Neural cell (in vitro differentiated cells): Measurements from ENCODE around the gene HLCS. TPM values are rescaled to one million over a fixed set of nuclear protein-coding genes. Genes with fewer than 3 reads are reported as not detected.

ENCODE experiments used
- H2AFZ ChIP-seq: fragments of 200-600, 300-800 bp; sonication (generic), shearing (Covaris generic); 2 replicates; pipeline ENCODE4 v1.6.0; 2014; ENCODE audit warnings: low read depth, mild to moderate bottlenecking, antibody characterized with exemption, low read length, moderate library complexity
- H3F3A ChIP-seq: fragments of 200-600 bp; shearing (Covaris generic); 2 replicates; pipeline ENCODE4 v1.6.1; 2016; ENCODE audit warnings: mild to moderate bottlenecking, moderate library complexity, mixed read lengths, antibody characterized with exemption, low read length; ENCODE audit not compliant: insufficient read depth, poor library complexity, severe bottlenecking
- H3K27ac ChIP-seq: fragments of 200-600, 300-800 bp; sonication (generic), shearing (Covaris generic); 2 replicates; pipeline ENCODE4 v1.5.1; 2014; ENCODE audit warnings: mild to moderate bottlenecking, low read length, moderate library complexity
- H3K27me3 ChIP-seq: fragments of 300-800, 200-600 bp; sonication (generic), shearing (Covaris generic); 2 replicates; pipeline ENCODE4 v1.6.0; 2014; ENCODE audit warnings: mild to moderate bottlenecking, low read depth, low read length, moderate library complexity; ENCODE audit not compliant: insufficient read depth
- H3K36me3 ChIP-seq: fragments of 300-800, 200-600 bp; sonication (generic), shearing (Covaris generic); 2 replicates; pipeline ENCODE4 v1.5.1; 2014; ENCODE audit warnings: mild to moderate bottlenecking, antibody characterized with exemption, low read length, moderate library complexity; ENCODE audit not compliant: insufficient read depth
- H3K4me2 ChIP-seq: fragments of 300-800, 200-600 bp; sonication (generic), shearing (Covaris generic); 2 replicates; pipeline ENCODE4 v1.6.0; 2014; ENCODE audit warnings: mild to moderate bottlenecking, low read length
- H3K4me3 ChIP-seq: fragments of 300-800, 200-600 bp; sonication (generic), shearing (Covaris generic); 2 replicates; pipeline ENCODE4 v1.5.1; 2014; ENCODE audit warnings: mild to moderate bottlenecking, low read length, moderate library complexity
- H3K79me2 ChIP-seq: fragments of 200-600 bp; shearing (Covaris generic); replicated peaks from 2 replicates; pipeline ENCODE4 v1.6.0; 2014; ENCODE audit warnings: mild to moderate bottlenecking, low read length, moderate library complexity; ENCODE audit not compliant: insufficient read depth
- H3K9ac ChIP-seq: fragments of 300-800, 200-600 bp; sonication (generic), shearing (Covaris generic); 2 replicates; pipeline ENCODE4 v1.6.1; 2016; ENCODE audit warnings: mild to moderate bottlenecking, low read length, mixed read lengths
- H3K9me2 ChIP-seq: fragments of 200-600 bp; shearing (Covaris generic); 2 replicates; pipeline ENCODE4 v1.6.1; 2016; ENCODE audit warnings: mild to moderate bottlenecking, low read length, mixed read lengths; ENCODE audit not compliant: insufficient read depth
- H3K9me3 ChIP-seq: fragments of 200-600, 300-800 bp; sonication (generic), shearing (Covaris generic); 2 replicates; pipeline ENCODE4 v1.6.1; 2016; ENCODE audit warnings: mild to moderate bottlenecking, mixed run types, low read length, moderate library complexity, mixed read lengths
- H4K20me1 ChIP-seq: fragments of 200-600 bp; shearing (Covaris generic); 2 replicates; pipeline ENCODE4 v1.6.1; 2016; ENCODE audit warnings: mild to moderate bottlenecking, mixed run types; ENCODE audit not compliant: insufficient read depth
- EP300 ChIP-seq: fragments of 450-650 bp; conservative IDR thresholded peaks from 2 replicates; pipeline ENCODE4 v1.6.1; 2014; ENCODE audit warnings: antibody characterized with exemption, mild to moderate bottlenecking, moderate library complexity; ENCODE audit not compliant: poor library complexity, severe bottlenecking
- EZH2 ChIP-seq: fragments of 200-600, 300-800 bp; shearing (Covaris generic), sonication (generic); IDR thresholded peaks from 2 replicates; pipeline ENCODE4 v1.6.1; 2014; ENCODE audit warnings: antibody characterized with exemption, low read length, borderline replicate concordance, mild to moderate bottlenecking; ENCODE audit not compliant: insufficient read depth, poor library complexity, severe bottlenecking
- MXI1 ChIP-seq: fragments of 450-650 bp; conservative IDR thresholded peaks from 2 replicates; pipeline ENCODE4 v1.6.1; 2014; ENCODE audit warnings: antibody characterized with exemption, mild to moderate bottlenecking; ENCODE audit not compliant: poor library complexity, severe bottlenecking
- POLR2AphosphoS5 ChIP-seq: IDR thresholded peaks from 2 replicates; pipeline ENCODE4 v1.6.1; 2012
- RAD21 ChIP-seq: fragments of 450-650 bp; conservative IDR thresholded peaks from 2 replicates; pipeline ENCODE4 v1.6.1; 2014; ENCODE audit warnings: antibody characterized with exemption, mild to moderate bottlenecking, moderate library complexity
- SMC3 ChIP-seq: fragments of 450-650 bp; conservative IDR thresholded peaks from 2 replicates; pipeline ENCODE4 v1.6.1; 2014; ENCODE audit warnings: antibody characterized with exemption, mild to moderate bottlenecking, moderate library complexity; ENCODE audit not compliant: poor library complexity
- TAF1 ChIP-seq: IDR thresholded peaks from 2 replicates; pipeline ENCODE4 v1.6.1; 2012; ENCODE audit warnings: low read depth
- polyA plus RNA-seq: library from polyadenylated mRNA; depleted of rRNA; stranded (reverse); fragments of >200 nt; gene quantifications from 2 replicates; pipeline ENCODE4 v1.2.3, GENCODE V29; 2014
- TF ChIP-seq, protein P1 (sequence below): IDR thresholded peaks from 2 replicates; pipeline ENCODE4 v1.6.1; 2012; ENCODE audit warnings: borderline replicate concordance
- TF ChIP-seq, protein P2 (sequence below): fragments of 450-650 bp; IDR thresholded peaks from 2 replicates; pipeline ENCODE4 v1.5.1; 2014; ENCODE audit warnings: antibody characterized with exemption, mild to moderate bottlenecking, moderate library complexity; ENCODE audit not compliant: poor library complexity, severe bottlenecking

HLCS gene
- polyA plus RNA-seq, 1 donor from 2014 or later, result 12.1 TPM

DNA sequence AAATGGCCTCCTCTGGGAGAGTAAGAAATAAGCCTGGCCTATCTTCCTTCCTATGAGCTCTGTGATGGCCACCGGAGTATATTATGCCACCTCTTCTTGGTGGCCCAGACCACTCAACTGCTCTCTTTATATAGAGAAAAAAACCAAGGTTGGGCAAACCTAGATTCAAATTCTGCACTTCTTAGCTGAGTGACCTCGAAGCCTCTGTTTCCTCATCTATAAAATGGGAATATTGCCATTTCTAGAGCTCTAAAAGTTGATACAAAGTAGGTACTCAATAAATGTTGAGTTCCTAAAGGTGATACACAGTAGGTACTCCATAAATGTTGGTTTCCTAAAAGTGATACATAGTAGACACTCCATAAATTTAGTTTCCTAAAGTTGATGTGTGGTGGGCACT, 120.7 kb downstream of the HLCS start:
- Histone ChIP-seq H3K9me3 (no peaks in the 10 kb centered on the region), H3K36me3 (no peaks in the 10 kb centered on the region), H3K9me2 (no peaks in the 10 kb centered on the region), H3K9ac (no peak overlapping the region), H2AFZ (no peak overlapping the region), H3K4me3 (no peak overlapping the region), H3K79me2 (no peaks in the 10 kb centered on the region), H4K20me1 (no peaks in the 10 kb centered on the region), H3K27me3 (no peaks in the 10 kb centered on the region), H3F3A (no peaks in the 10 kb centered on the region), H3K27ac (no peak overlapping the region), H3K4me2 (no peak overlapping the region)
- no peak for TF ChIP-seq TAF1
- no peak for TF ChIP-seq POLR2AphosphoS5
- TF ChIP-seq SMC3, result no peak
- no peak for TF ChIP-seq EP300
- TF ChIP-seq RAD21, result no peak
- TF ChIP-seq, protein P1, sequence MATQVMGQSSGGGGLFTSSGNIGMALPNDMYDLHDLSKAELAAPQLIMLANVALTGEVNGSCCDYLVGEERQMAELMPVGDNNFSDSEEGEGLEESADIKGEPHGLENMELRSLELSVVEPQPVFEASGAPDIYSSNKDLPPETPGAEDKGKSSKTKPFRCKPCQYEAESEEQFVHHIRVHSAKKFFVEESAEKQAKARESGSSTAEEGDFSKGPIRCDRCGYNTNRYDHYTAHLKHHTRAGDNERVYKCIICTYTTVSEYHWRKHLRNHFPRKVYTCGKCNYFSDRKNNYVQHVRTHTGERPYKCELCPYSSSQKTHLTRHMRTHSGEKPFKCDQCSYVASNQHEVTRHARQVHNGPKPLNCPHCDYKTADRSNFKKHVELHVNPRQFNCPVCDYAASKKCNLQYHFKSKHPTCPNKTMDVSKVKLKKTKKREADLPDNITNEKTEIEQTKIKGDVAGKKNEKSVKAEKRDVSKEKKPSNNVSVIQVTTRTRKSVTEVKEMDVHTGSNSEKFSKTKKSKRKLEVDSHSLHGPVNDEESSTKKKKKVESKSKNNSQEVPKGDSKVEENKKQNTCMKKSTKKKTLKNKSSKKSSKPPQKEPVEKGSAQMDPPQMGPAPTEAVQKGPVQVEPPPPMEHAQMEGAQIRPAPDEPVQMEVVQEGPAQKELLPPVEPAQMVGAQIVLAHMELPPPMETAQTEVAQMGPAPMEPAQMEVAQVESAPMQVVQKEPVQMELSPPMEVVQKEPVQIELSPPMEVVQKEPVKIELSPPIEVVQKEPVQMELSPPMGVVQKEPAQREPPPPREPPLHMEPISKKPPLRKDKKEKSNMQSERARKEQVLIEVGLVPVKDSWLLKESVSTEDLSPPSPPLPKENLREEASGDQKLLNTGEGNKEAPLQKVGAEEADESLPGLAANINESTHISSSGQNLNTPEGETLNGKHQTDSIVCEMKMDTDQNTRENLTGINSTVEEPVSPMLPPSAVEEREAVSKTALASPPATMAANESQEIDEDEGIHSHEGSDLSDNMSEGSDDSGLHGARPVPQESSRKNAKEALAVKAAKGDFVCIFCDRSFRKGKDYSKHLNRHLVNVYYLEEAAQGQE, result no peak
- no peak for TF ChIP-seq EZH2

- Histone ChIP-seq H3K4me3 (no peak overlapping the region), H3K36me3 (no peaks in the 10 kb centered on the region), H3K4me2 (no peak overlapping the region), H3K27me3 (no peaks in the 10 kb centered on the region), H4K20me1 (no peaks in the 10 kb centered on the region), H3K79me2 (no peaks in the 10 kb centered on the region), H3F3A (no peaks in the 10 kb centered on the region), H3K9ac (no peak overlapping the region), H3K27ac (no peak overlapping the region), H3K9me2 (no peaks in the 10 kb centered on the region), H2AFZ (no peak overlapping the region), H3K9me3 (no peaks in the 10 kb centered on the region)
- TF ChIP-seq TAF1 (no peak), POLR2AphosphoS5 (no peak), EP300 (no peak), RAD21 (no peak), EZH2 (no peak), SMC3 (no peak), MXI1 (no peak)
- TF ChIP-seq, protein P1, result no peak
- TF ChIP-seq, protein P2, sequence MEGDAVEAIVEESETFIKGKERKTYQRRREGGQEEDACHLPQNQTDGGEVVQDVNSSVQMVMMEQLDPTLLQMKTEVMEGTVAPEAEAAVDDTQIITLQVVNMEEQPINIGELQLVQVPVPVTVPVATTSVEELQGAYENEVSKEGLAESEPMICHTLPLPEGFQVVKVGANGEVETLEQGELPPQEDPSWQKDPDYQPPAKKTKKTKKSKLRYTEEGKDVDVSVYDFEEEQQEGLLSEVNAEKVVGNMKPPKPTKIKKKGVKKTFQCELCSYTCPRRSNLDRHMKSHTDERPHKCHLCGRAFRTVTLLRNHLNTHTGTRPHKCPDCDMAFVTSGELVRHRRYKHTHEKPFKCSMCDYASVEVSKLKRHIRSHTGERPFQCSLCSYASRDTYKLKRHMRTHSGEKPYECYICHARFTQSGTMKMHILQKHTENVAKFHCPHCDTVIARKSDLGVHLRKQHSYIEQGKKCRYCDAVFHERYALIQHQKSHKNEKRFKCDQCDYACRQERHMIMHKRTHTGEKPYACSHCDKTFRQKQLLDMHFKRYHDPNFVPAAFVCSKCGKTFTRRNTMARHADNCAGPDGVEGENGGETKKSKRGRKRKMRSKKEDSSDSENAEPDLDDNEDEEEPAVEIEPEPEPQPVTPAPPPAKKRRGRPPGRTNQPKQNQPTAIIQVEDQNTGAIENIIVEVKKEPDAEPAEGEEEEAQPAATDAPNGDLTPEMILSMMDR, result no peak
Measured at GRCh38 chr21:36845070-36845469, 121.4 kb downstream of the HLCS start.
